Activated T-cell treated with anti-CD3 and anti-CD28 coated beads, Interleukin-2, amount 50 U/mL, for 72 hours (primary cell): Measurements from ENCODE around the gene GRXCR2. TPM values are rescaled to one million over a fixed set of nuclear protein-coding genes. Genes with fewer than 3 reads are reported as not detected.
A peak's percentile ranks its signal among the peaks of the same experiment; 100 is the strongest.
"Not testable (repeated sequence)": the region's sequence is repeated elsewhere in the genome, so short reads cannot be mapped to it uniquely, and the experiment has no call there.

Experiments used
- ATAC-seq, 2 donors: fragments of 150-1000 bp; cut with Tn5 transposase; replicated peaks in 1 of 2; 2 replicates each; pipeline ENCODE4 v1.10.0; 2021; ENCODE audit warnings: moderate library complexity in 2 of 2, mild to moderate bottlenecking in 1 of 2
- DNase-seq, 2 donors: peaks; one replicate each; pipeline ENCODE4 v3.0.0; 2021 to 2022; ENCODE audit warnings: mixed read lengths in 1 of 2
- H3K27ac Mint-ChIP-seq: one replicate; pipeline ENCODE4 v1.8.0; 2022; ENCODE audit warnings: mild to moderate bottlenecking, moderate library complexity, mixed read lengths
- H3K27me3 Mint-ChIP-seq: one replicate; pipeline ENCODE4 v1.8.0; 2022; ENCODE audit warnings: low read depth, mixed read lengths
- H3K36me3 Mint-ChIP-seq, 2 donors: one replicate each; pipeline ENCODE4 v1.8.0; 2022; ENCODE audit warnings: mixed read lengths in 2 of 2, mild to moderate bottlenecking in 1 of 2; ENCODE audit not compliant: insufficient read depth in 2 of 2
- H3K4me1 Mint-ChIP-seq: one replicate; pipeline ENCODE4 v1.8.0; 2022; ENCODE audit warnings: low read depth, mixed read lengths
- H3K4me3 Mint-ChIP-seq, 2 donors: one replicate each; pipeline ENCODE4 v1.8.0; 2022; ENCODE audit warnings: mild to moderate bottlenecking in 2 of 2, mixed read lengths in 2 of 2, moderate library complexity in 2 of 2
- H3K9me3 Mint-ChIP-seq, 2 donors: one replicate each; pipeline ENCODE4 v1.8.0; 2022; ENCODE audit warnings: mixed read lengths in 2 of 2
- total RNA-seq, 2 donors: library from RNA; stranded (reverse); gene quantifications; one replicate each; pipeline ENCODE4 v1.2.3, GENCODE V29; 2022

The GRXCR2 gene
- total RNA-seq, 2 donors from 2014 or later: not detected

DNA sequence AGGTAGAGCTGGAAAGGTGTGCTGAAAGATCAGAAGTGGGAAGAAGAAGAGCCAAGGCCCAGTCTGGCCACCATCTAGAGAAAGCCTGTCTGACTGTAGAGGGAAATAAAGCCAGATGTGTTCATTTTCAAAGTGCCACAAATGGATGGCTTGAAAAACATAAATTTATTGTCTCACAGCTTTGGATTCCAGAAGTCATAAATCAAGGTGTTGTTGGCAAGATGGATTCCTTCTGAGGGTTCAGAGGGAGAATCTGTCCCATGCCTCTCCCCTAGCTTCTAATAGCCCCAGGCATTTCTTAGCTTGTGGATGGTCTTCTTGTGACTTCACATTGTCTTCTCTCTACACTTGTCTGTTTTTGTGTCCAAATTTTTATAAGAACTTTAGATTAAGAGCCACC is 31.5 kb downstream of the GRXCR2 start:
- Mint-ChIP-seq H3K4me1 (no peaks in the 10 kb centered on the region), H3K9me3 (no peaks in the 10 kb centered on the region), H3K36me3 (no peaks in the 10 kb centered on the region), H3K4me3 (no peak overlapping the region), H3K27ac (no peak overlapping the region), H3K27me3 (peaks cover 7% of the 10 kb centered on the region)
- no peak for ATAC-seq
- no peak for DNase-seq

DNA sequence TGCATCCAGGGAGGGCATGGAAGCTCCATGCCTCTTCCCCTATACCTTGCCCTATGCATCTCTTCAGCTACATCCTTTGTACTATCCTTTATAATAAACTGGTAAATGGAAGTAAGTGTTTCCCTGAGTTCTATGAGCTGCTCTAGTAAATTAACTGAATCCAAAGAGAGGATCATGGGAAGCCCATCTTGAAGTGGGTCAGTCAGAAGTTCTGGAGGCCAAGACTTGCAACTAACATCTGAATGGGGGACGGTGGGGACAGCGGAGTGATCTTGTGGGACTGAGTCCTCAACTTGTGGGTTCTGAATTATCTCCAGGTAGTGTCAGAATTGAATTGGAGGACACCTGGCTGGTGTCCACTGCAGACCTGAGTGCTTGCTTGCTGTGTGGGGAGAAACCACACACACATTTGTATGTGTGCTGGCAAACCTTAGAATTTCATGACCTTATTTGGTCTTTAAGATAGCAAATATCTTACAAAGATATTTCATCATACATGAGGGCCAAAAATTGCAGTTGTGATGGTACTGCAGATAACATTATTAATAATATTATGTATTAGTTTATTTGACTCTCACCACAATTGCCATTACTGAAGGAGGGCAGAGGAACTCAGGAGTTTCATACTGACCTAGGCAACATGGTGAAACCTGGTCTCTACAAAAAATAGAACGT is 32.2 kb downstream of the GRXCR2 start:
- H3K9me3 Mint-ChIP-seq: no peaks in the 10 kb centered on the region
- H3K27ac Mint-ChIP-seq: no peak overlapping the region
- DNase-seq (no peak), ATAC-seq (no peak)
- H3K4me1 Mint-ChIP-seq: peaks cover 4% of the 10 kb centered on the region
- peaks cover 7% of the 10 kb centered on the region for H3K27me3 Mint-ChIP-seq
- H3K36me3 Mint-ChIP-seq: no peaks in the 10 kb centered on the region
- H3K4me3 Mint-ChIP-seq: no peak overlapping the region

DNA sequence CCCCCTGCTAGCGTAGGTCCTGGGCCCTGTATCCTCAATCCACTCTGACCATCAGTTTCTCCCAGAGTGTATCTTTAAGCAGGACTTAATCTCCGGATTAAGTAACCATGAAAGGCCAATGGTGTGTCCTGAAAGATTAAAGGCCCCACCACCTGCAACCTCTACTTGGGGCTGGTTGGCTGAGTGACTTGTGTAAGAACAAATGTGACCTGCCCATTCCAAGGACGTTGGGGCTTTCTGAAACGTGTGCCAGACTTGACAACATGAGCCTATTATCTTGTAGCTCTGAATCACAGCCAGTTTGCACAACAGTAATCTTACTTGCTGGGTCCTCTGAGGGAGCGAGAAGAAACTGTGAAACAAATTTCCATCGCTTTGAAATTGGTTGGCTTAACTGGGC is 34.5 kb downstream of the GRXCR2 start:
- H3K27ac Mint-ChIP-seq: no peak overlapping the region
- peaks cover 5% of the 10 kb centered on the region for H3K4me1 Mint-ChIP-seq
- no peak overlapping the region for H3K4me3 Mint-ChIP-seq
- DNase-seq (no peak), ATAC-seq (no peak)
- no peaks in the 10 kb centered on the region for H3K36me3 Mint-ChIP-seq
- peaks cover 21% of the 10 kb centered on the region for H3K27me3 Mint-ChIP-seq
- no peaks in the 10 kb centered on the region for H3K9me3 Mint-ChIP-seq

DNA sequence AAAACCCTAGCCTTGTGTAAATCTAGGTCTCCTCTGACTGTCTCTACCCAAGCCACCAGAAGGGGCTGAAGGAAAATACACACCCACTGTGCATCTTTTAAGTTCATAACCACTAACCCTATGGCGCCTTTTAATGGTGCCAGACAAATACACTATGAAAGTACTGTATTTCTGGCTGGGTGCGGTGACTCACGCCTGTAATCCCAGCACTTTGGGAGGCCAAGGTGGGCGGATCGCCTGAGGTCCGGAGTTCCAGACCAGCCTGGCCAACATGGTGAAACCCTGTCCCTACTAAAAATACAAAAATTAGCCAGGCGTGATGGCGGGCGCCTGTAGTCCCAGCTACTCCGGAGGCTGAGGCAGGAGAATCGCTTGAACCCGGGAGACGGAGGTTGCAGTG is 36.6 kb downstream of the GRXCR2 start:
- H3K9me3 Mint-ChIP-seq, H3K27ac Mint-ChIP-seq, ATAC-seq, DNase-seq, H3K4me1 Mint-ChIP-seq, H3K36me3 Mint-ChIP-seq: not testable (repeated sequence)
- peak overlapping the region in 1 of 2 donors; percentile 79 for H3K4me3 Mint-ChIP-seq
- peaks cover 21% of the 10 kb centered on the region for H3K27me3 Mint-ChIP-seq

DNA sequence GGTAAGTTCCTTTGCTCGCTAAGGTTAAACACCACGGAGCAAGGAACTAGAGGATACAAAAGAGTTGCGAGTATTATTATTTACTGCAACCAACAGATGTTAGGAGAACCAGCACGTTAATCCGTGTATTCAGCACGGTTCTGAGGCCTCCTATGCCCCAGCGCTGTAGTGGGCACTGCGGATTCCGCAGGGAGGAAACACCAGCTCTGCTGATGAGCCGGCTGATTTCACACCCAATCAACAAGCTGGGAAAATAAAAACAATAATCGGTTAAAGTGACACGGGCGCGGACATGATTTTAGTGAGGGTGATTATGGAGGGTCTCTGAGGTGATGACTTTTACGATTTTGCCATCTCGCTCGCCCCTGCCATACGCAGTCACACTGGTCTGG is 37.0 kb downstream of the GRXCR2 start:
- Mint-ChIP-seq H3K27ac (no peak overlapping the region), H3K4me3 (peak overlapping the region; percentile 74 to 79), H3K27me3 (peaks cover 21% of the 10 kb centered on the region), H3K4me1 (peaks cover 8% of the 10 kb centered on the region), H3K36me3 (no peaks in the 10 kb centered on the region), H3K9me3 (no peaks in the 10 kb centered on the region)
- no peak for ATAC-seq
- no peak for DNase-seq

DNA sequence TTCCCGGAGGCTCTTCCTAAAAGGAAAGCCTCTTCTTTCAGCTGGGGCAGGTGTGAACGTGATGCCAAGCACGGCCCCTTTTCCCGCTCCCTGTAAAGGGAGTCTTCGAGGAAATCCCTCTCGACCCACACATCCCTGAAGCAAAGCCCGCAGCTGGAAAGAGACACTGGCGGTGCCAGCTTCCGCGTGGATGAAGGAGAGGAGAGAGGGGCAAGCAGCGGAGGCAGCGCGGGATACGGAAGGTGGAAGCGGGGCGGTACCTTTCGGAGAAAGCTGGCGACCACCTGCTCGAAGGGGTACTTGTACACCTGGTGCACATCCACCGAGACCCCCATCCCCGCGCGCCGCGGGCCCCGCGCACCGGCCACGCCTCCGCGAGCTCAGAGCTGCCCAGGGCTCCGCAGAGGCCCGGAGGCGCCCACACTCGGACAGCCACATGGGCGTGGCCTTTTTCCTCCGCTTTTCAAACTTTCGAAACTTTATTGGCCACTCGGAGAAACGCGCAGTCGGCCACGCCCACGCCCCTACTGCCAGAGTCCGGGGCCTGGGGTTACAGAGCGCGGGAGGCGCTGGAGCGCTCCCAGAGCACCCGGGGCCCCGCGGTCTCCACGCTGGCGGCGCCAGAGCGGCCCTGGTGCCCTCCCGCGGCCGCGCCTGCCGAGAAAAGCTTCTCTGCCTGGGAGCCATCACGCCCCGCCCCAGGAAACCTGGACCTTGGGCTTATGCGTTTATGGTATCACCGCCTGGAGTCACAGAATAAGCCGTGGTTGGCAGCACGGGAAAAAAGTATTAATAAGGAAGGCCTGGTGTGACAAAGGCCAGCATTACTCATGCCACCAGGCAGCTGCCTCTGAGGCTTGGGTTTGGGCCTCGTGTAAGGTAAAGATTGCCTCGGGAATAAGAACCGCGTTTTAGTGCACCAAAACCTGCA is 37.6 kb downstream of the GRXCR2 start, which contains the start of gene PRELID2:
PRELID2 (minus strand) TSS at position 426 of the 931 bp plus-strand sequence; CDS start at position 335, 91 bp downstream.
- peak; percentile 72 to 77 for DNase-seq
- Mint-ChIP-seq H3K4me1 (peaks cover 11% of the 10 kb centered on the region), H3K9me3 (no peaks in the 10 kb centered on the region), H3K27me3 (peaks cover 21% of the 10 kb centered on the region), H3K4me3 (peak within 1 kb of the TSS; percentile 74 to 79), H3K36me3 (no peaks in the 10 kb centered on the region), H3K27ac (no peak within 1 kb of the TSS)
- ATAC-seq: peak; percentile 90 to 94

DNA sequence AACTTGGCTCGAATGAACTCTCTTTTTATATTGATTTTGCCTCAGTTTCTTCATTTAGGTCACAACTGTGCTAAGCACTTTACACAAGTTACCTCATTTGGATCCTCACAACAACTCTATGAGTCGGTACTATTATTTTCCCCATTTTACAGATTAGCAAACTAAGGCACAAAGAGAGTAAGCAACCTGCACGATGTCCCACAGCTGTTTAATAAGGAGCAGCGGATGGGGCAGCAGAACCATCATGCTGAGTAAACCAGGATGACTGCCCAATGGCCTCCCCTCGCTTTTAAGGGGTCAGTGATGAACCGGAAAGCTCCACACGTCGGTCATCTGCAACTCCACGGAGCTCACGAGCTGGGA is 38.3 kb downstream of the GRXCR2 start:
- no peak overlapping the region for H3K27ac Mint-ChIP-seq
- peak overlapping the region; percentile 74 to 79 for H3K4me3 Mint-ChIP-seq
- DNase-seq: no peak
- H3K27me3 Mint-ChIP-seq: peaks cover 21% of the 10 kb centered on the region
- no peaks in the 10 kb centered on the region for H3K9me3 Mint-ChIP-seq
- H3K4me1 Mint-ChIP-seq: peaks cover 11% of the 10 kb centered on the region
- ATAC-seq: no peak
- no peaks in the 10 kb centered on the region for H3K36me3 Mint-ChIP-seq

DNA sequence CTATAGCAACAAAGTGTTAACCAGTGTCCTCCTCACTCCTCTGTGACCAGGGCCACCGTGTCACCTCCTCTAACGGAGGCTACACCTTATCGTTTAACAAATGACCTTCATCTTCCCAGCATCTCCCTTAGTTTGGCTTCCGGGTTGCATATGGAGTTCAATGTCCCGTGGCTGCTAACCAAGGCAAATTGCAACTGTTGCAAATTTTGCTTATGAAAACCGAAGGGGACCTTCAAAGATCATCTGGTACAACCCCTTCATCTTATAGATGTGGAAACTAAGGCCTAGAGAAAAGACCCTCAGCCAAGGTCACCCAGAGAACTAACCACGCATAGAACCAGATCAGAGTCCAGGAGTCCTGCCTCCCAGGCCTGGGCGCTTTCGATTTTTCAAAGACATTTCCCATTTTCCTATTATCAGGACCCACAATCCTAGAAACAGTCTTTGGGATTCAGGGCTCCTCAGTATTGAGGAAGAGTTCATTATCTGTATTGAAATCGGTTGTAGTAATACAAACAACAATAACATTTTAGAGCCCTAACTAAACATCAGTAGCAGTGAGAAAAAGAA is 39.1 kb downstream of the GRXCR2 start:
- Mint-ChIP-seq H3K9me3 (no peaks in the 10 kb centered on the region), H3K4me1 (peaks cover 11% of the 10 kb centered on the region), H3K36me3 (no peaks in the 10 kb centered on the region), H3K4me3 (peak overlapping the region; percentile 56 to 79), H3K27me3 (peaks cover 21% of the 10 kb centered on the region), H3K27ac (no peak overlapping the region)
- ATAC-seq (no peak), DNase-seq (no peak)

DNA sequence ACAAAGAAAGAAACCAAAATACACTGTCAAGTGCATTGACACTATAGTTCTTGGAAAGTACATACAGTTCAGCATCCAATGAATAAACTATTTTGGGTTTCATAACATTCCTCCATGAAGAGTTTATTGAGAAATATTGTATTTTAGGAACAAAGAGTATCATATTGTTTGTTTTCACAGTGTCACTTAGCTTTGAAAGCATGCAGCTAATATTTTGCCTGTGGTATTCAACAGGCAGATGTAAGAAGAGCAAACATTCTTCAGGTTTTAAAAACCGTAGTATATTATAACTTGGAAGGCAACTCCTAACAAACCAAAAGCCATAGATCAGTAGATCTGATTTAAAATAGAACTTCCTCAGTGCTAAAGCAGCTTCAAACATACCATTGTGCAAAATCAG is 42.2 kb downstream of the GRXCR2 start:
- H3K4me1 Mint-ChIP-seq: peaks cover 8% of the 10 kb centered on the region
- DNase-seq (no peak), ATAC-seq (no peak)
- peaks cover 13% of the 10 kb centered on the region for H3K27me3 Mint-ChIP-seq
- H3K36me3 Mint-ChIP-seq: no peaks in the 10 kb centered on the region
- H3K27ac Mint-ChIP-seq: no peak overlapping the region
- H3K9me3 Mint-ChIP-seq: no peaks in the 10 kb centered on the region
- no peak overlapping the region for H3K4me3 Mint-ChIP-seq

DNA sequence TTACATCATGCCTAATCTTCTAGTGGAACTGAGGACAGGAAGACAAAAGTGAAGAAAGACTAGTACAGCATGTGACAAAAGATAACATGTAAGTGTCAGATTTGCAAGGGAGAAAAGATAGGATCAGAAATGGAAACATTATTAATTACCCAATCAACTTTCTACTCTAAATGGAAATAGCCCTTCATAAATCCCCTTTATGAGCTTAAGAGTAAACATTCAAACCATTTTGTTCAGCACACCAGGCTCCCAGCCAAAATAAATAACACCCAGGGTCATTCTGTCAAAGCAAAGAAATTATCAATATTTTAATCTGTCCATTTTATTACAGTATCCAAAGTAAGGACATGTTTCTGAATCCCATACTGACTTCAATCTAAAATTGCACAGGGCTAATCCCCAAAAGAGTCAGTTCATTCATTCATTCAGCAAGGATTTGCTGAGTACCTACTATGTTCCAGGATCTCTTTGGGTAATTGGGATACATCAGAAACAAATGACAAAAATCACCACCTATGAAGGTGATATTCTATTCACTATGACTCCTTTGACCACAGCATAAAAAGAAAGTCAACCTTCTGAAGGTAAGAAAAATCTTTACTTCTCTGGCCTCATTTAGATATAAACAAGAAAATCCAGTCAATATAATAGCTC is 43.0 kb downstream of the GRXCR2 start:
- DNase-seq: no peak
- H3K9me3 Mint-ChIP-seq: no peaks in the 10 kb centered on the region
- ATAC-seq: no peak
- H3K36me3 Mint-ChIP-seq: no peaks in the 10 kb centered on the region
- peaks cover 13% of the 10 kb centered on the region for H3K27me3 Mint-ChIP-seq
- H3K27ac Mint-ChIP-seq: no peak overlapping the region
- peaks cover 6% of the 10 kb centered on the region for H3K4me1 Mint-ChIP-seq
- H3K4me3 Mint-ChIP-seq: no peak overlapping the region

DNA sequence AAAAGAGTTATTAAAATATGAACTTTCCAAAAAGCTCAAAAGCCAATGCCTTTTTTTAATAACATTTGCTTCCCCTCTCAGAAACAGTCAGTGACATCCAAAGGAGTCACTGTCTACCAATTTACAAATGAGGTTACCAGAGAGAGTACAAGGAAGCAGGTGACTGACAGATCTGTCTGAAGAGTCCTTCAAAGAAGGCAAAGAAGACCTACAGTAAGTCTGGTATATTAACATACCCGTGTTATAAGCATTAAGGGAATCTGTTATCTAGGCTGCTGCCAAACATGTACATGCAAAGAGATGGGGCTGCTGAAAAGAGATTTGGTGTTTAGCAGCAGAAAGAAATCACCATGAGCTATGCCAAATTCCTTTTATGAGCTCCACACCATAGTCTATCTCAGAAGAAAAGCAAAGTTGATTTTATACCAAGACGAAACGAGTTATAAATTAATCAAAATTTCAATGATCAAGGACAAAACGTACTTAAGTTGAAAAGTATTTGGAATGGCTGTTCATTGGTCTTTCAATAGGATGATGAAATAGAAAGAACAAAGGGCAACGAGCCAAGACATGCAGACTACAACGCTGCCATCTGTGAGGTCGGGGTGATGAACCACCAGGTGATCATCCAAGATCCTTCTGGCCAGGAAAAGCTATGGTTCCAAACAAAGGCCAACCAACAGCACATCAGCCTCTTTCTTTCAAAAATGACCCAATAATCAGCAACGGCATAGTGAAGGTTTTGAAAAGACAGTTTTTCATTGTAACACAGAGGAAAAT is 45.7 kb downstream of the GRXCR2 start:
- Mint-ChIP-seq H3K4me1 (peaks cover 6% of the 10 kb centered on the region), H3K27me3 (no peaks in the 10 kb centered on the region), H3K36me3 (no peaks in the 10 kb centered on the region)

DNA sequence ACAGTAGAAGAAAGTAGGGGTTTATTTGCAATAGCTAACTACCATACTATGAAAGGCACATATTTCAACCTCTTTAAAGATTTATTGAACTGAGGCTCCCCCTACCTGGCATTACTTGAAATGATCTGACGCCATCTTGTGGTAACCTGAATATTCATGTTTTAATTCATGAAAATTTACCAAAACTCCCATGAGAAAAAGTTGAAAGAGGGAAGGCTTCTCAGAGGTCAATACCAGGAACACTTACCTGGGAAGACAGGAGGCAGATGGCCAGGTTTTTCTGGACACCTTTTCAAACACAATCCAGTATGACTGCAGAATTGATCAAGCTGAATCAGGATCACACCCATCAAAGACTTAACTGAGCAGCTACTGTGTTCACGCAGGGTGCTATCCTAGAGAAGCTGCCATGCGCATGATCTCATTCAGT is 47.0 kb downstream of the GRXCR2 start:
- Mint-ChIP-seq H3K36me3 (no peaks in the 10 kb centered on the region), H3K4me3 (no peak overlapping the region), H3K9me3 (no peaks in the 10 kb centered on the region), H3K27ac (no peak overlapping the region), H3K27me3 (no peaks in the 10 kb centered on the region), H3K4me1 (peaks cover 3% of the 10 kb centered on the region)
- ATAC-seq: peak in 1 of 2 donors; percentile 48
- DNase-seq: peak in 1 of 2 donors; percentile 3

More for the DNA sequence above, 45.7 kb downstream of the GRXCR2 start:
- Mint-ChIP-seq H3K27ac (no peak overlapping the region), H3K9me3 (no peaks in the 10 kb centered on the region), H3K4me3 (no peak overlapping the region)
- no peak for ATAC-seq
- DNase-seq: no peak
